GM19438 (cell line): ENCODE measurements around the gene SPEN.
"Not testable (repeated sequence)": the region's sequence is repeated elsewhere in the genome, so short reads cannot be mapped to it uniquely, and the experiment has no call there.

ENCODE experiments used
- ATAC-seq: cut with Tn5 transposase; IDR thresholded peaks from one replicate; pipeline ENCODE4 v1.9.1; 2021; ENCODE audit warnings: low read depth; ENCODE audit not compliant: unreplicated experiment

SPEN gene

GRCh38 chr1:15892857-15893599, 45.5 kb downstream of the SPEN start:
- ATAC-seq, result not testable (repeated sequence)

GRCh38 chr1:15895233-15895632, 47.7 kb downstream of the SPEN start:
- ATAC-seq, result no peak

- ATAC-seq, result not testable (repeated sequence)
Observed at GRCh38 chr1:15896841-15897610, 49.5 kb downstream of the SPEN start.

DNA sequence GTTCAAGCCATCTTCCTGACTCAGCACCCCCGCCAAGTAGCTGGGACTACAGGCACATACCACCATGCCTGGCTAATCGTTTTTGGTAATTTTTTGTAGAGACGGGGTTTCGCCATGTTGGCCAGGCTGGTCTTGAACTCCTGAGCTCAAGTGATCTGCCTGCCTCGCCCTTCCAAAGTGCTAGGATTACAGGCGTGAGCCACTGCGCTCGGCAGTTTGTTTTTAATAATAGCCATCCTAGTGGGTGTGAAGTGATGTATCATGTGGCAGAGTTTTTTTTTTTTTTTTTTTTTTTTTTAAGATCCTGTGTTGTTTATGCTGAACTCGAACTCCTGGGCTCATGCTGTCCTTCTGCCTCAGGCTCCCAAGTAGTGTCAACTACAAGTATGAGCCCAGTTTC, 51.8 kb downstream of the SPEN start:
- no peak for ATAC-seq

DNA sequence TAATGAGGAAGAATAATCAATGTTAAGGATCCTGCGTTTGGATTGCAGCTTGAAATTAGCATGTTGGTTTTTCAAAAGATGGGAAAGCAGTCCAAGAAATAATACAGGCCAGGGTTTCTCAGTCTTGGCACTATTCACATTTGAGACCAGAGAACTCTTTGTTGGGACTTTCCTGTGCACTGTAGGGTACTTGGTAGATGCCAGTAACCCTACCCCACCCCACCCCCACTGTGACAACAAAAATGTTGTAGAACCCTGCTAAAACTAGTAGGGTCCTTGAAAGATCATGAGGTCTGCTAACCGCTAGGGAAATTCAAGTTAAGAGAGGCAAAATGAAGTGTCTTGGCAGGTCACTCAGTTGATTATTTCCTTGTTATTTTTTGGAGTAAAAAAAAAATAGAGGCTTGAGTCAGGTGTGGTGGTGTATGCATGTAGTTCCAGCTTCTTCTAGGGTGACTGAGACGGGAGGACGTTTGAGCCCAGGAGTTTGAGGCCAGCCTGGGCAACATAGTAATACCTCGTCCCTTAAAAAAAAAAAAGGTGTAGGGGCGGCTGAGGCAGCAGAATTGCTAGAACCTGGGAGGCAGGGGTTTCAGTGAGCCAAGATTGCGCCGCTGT, 53.3 kb downstream of the SPEN start:
- ATAC-seq, result no peak

GRCh38 chr1:15902882-15903281, 55.4 kb downstream of the SPEN start:
- ATAC-seq, result no peak

- no peak for ATAC-seq
Observed at GRCh38 chr1:15908597-15908996, 61.1 kb downstream of the SPEN start.

- ATAC-seq, result no peak
Observed at GRCh38 chr1:15911141-15911540, 63.6 kb downstream of the SPEN start.

DNA sequence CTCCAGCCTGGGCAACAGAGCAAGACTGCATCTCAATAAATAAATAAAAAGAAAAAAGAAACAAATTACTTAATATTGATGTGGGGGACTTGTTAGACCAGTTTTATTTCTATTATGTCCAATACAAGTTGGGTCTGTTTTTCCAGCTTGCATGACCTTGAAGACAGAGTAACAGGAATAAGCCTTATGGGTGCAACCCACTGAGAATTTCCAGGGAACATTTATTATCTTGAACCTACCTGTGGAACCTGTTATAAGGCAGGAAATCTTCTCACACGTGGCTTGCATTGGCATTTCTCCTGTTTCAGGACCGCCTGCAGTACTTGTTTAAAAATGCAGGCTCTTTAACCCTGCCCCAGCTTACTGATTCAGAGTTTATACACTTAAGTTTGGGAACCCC, 64.4 kb downstream of the SPEN start:
- no peak for ATAC-seq

- ATAC-seq, result not testable (repeated sequence)
Observed at GRCh38 chr1:15913607-15914006, 66.1 kb downstream of the SPEN start.

DNA sequence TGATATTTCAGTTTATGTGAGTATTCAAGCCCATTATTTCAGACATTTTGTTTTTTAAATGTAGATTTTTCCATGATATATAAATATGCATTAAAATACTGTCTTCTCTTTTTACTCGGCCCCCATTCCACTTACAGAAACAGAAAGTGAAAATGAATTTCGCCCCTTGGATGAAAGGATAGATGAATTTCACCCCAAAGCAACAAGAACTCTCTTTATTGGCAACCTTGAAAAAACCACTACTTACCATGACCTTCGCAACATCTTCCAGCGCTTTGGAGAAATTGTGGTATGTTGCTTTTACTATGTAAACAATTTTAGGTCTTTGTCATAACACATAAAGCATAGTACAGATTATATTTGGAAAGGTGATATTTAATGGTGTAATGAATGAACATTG, 68.5 kb downstream of the SPEN start:
- ATAC-seq, result no peak

GRCh38 chr1:15916417-15916816, 68.9 kb downstream of the SPEN start:
- ATAC-seq, result no peak

DNA sequence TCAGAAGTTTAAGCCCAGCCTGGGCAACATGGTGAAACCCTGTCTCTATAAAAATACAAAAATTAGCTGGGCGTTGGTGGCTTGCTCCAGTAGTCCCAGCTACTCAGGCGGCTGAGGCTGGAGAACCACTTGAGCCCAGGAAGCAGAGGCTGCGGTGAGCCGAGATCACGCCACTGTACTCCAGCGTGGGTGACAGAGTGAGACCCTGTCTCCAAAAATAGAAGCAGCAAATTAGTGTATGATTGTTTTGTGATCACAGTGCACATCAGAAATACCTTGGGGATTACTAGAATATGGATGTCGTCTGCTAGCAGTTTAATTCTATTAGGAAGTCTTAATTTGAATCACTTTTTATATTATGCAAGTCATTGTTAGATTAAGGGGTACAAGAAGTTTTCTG, 69.4 kb downstream of the SPEN start:
- ATAC-seq, result no peak

GRCh38 chr1:15918962-15919715, 71.6 kb downstream of the SPEN start:
- no peak for ATAC-seq

DNA sequence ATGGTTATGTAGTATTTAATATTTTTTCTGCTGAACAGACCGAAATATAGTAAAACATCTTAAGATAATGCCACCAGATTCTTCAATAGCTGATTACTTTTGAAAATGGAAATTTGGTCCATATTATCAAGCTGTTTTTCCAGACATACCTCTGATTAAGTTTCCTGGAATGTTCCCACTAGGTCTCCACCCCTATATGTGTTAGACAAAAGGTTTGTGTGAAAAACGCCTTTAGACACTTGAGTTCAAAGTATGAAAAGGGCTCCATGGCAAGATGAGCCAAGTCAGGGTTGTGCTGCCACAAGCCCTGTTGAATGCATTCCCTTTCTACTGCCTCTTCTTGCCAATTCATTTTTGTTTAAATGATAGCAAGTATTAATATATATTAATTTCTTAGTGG, 75.7 kb downstream of the SPEN start:
- no peak for ATAC-seq

DNA sequence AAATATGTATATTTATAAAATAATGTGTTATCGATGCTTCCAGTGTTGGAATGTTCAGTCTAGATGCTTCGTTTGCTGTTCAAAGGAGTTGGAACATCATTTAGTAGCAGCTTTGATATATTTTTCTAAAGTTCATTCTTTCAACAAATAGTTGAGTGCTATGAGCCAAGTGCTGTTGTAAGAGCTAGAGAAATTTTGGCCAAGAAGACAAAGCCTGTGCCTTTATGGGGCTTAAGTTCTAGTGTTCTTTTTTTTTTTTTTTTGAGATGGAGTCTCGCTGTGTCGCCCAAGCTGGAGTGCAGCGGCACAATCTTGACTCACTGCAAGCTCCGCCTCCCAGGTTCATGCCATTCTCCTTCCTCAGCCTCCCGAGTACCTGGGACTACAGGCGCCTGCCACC, 78.9 kb downstream of the SPEN start:
- not testable (repeated sequence) for ATAC-seq

DNA sequence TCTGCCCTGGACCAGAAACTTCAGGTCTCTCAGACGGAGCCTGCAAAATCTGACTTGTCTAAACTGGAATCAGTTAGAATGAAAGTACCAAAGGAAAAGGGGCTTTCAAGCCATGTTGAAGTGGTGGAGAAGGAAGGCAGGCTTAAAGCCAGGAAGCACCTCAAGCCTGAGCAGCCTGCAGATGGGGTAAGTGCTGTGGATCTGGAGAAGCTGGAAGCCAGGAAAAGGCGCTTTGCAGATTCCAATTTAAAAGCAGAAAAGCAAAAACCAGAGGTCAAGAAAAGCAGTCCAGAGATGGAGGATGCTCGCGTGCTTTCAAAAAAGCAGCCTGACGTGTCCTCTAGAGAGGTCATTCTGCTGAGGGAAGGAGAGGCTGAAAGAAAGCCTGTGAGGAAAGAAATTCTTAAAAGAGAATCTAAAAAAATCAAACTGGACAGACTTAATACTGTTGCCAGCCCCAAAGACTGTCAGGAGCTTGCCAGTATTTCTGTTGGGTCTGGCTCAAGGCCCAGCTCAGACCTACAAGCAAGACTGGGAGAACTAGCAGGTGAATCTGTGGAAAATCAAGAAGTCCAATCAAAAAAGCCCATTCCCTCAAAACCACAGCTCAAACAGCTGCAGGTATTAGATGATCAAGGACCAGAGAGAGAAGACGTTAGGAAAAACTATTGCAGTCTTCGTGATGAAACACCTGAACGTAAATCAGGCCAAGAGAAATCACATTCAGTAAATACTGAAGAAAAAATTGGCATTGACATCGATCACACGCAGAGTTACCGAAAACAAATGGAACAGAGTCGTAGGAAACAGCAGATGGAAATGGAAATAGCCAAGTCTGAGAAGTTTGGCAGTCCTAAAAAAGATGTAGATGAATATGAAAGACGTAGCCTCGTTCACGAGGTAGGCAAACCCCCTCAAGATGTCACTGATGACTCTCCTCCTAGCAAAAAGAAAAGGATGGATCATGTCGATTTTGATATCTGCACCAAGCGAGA, 81.8 kb downstream of the SPEN start:
- ATAC-seq, result no peak

DNA sequence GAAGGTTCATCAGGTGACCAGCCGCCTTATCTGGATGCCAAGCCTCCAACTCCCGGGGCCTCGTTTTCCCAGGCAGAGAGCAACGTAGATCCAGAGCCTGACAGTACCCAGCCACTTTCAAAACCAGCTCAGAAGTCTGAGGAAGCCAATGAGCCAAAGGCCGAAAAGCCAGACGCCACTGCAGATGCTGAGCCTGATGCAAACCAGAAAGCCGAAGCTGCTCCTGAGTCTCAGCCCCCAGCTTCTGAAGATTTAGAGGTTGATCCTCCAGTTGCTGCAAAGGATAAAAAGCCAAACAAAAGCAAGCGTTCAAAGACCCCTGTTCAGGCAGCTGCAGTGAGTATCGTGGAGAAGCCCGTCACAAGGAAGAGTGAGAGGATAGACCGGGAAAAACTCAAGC, 83.9 kb downstream of the SPEN start:
- ATAC-seq, result no peak

GRCh38 chr1:15931884-15932283, 84.4 kb downstream of the SPEN start:
- no peak for ATAC-seq

DNA sequence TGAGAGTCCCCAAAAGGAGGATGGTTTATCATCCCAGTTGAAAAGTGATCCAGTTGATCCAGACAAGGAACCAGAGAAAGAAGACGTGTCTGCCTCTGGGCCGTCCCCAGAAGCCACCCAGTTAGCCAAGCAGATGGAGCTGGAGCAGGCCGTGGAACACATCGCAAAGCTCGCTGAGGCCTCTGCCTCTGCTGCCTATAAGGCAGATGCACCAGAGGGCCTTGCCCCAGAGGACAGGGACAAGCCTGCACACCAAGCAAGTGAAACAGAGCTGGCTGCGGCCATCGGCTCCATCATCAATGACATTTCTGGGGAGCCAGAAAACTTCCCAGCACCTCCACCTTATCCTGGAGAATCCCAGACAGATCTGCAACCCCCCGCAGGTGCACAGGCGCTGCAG, 85.1 kb downstream of the SPEN start:
- no peak for ATAC-seq
